Effector memory CD4-positive, alpha-beta T cell (primary cell): ENCODE data around the gene POLR1G.

Experiments
- DNase-seq, 3 donors: peaks; one replicate each; pipeline ENCODE4 v3.0.0-alpha.2; 2020
- H3K27ac ChIP-seq: 2 replicates; pipeline ENCODE4 v1.7.0; 2013; ENCODE audit warnings: mild to moderate bottlenecking, low read length, moderate library complexity; ENCODE audit not compliant: insufficient read depth, poor library complexity, severe bottlenecking
- H3K27me3 ChIP-seq: replicated peaks from 2 replicates; pipeline ENCODE4 v1.7.0; 2013; ENCODE audit warnings: mild to moderate bottlenecking, low read length; ENCODE audit not compliant: insufficient read depth, control insufficient read depth, poor library complexity, severe bottlenecking
- H3K36me3 ChIP-seq: 2 replicates; pipeline ENCODE4 v1.7.0; 2013; ENCODE audit warnings: mild to moderate bottlenecking, low read length, moderate library complexity; ENCODE audit not compliant: control insufficient read depth, insufficient read depth
- H3K4me1 ChIP-seq: 2 replicates; pipeline ENCODE4 v1.7.0; 2013; ENCODE audit warnings: low read length, mild to moderate bottlenecking; ENCODE audit not compliant: control insufficient read depth, insufficient read depth, poor library complexity, severe bottlenecking
- H3K4me3 ChIP-seq: 2 replicates; pipeline ENCODE4 v1.7.0; 2013; ENCODE audit warnings: low read length, low read depth, mild to moderate bottlenecking; ENCODE audit not compliant: insufficient read depth, poor library complexity, severe bottlenecking
- H3K9me3 ChIP-seq: 2 replicates; pipeline ENCODE4 v1.7.0; 2013; ENCODE audit warnings: mild to moderate bottlenecking, low read length, moderate library complexity; ENCODE audit not compliant: control insufficient read depth
- total RNA-seq, 3 donors: gene quantifications; one replicate each; lab custom pipeline; 2026; lab: John Stamatoyannopoulos, UW

Gene POLR1G
- 1.4 to 6.1 (median 2.3) reads per million in 3 donors for total RNA-seq

GRCh38 chr19:45406226-45407090 lies at the start of gene POLR1G:
POLR1G (plus strand) TSS chr19:45406644; CDS start chr19:45406697, 53 bp downstream.
- Histone ChIP-seq H3K27me3 (peaks cover 14% of the 10 kb centered on the region), H3K36me3 (no peaks in the 10 kb centered on the region), H3K9me3 (no peaks in the 10 kb centered on the region), H3K27ac (peak within 1 kb of the TSS; percentile 73), H3K4me1 (peaks cover 32% of the 10 kb centered on the region), H3K4me3 (peak within 1 kb of the TSS; percentile 80)
- DNase-seq, result peak; percentile 46 to 65 (median 57)

- no peak overlapping the region for H3K4me3 ChIP-seq
- H3K9me3 ChIP-seq, result no peaks in the 10 kb centered on the region
- H3K27me3 ChIP-seq, result no peaks in the 10 kb centered on the region
- H3K27ac ChIP-seq, result no peak overlapping the region
- peaks cover 12% of the 10 kb centered on the region for H3K36me3 ChIP-seq
- no peak for DNase-seq
- H3K4me1 ChIP-seq, result no peaks in the 10 kb centered on the region
Observed at GRCh38 chr19:45356760-45357444, 49.5 kb upstream of the POLR1G start.

GRCh38 chr19:45357445-45357783 lies 49.0 kb upstream of the POLR1G start:
- Histone ChIP-seq H3K4me3 (no peak overlapping the region), H3K27me3 (no peaks in the 10 kb centered on the region), H3K4me1 (no peaks in the 10 kb centered on the region), H3K36me3 (peaks cover 8% of the 10 kb centered on the region), H3K27ac (no peak overlapping the region), H3K9me3 (no peaks in the 10 kb centered on the region)
- DNase-seq, result no peak

GRCh38 chr19:45358213-45358792 lies 48.1 kb upstream of the POLR1G start:
- no peak for DNase-seq
- Histone ChIP-seq H3K27me3 (no peaks in the 10 kb centered on the region), H3K4me1 (no peaks in the 10 kb centered on the region), H3K9me3 (no peaks in the 10 kb centered on the region), H3K27ac (no peak overlapping the region), H3K36me3 (peaks cover 8% of the 10 kb centered on the region), H3K4me3 (no peak overlapping the region)

- Histone ChIP-seq H3K4me3 (no peak overlapping the region), H3K9me3 (no peaks in the 10 kb centered on the region), H3K27me3 (no peaks in the 10 kb centered on the region), H3K4me1 (no peaks in the 10 kb centered on the region), H3K27ac (no peak overlapping the region), H3K36me3 (peaks cover 11% of the 10 kb centered on the region)
- no peak for DNase-seq
Observed at GRCh38 chr19:45361608-45362007, 44.8 kb upstream of the POLR1G start.

GRCh38 chr19:45362291-45362690 lies 44.2 kb upstream of the POLR1G start:
- Histone ChIP-seq H3K27me3 (no peaks in the 10 kb centered on the region), H3K4me3 (no peak overlapping the region), H3K36me3 (peaks cover 11% of the 10 kb centered on the region), H3K9me3 (no peaks in the 10 kb centered on the region), H3K4me1 (no peaks in the 10 kb centered on the region), H3K27ac (no peak overlapping the region)
- no peak for DNase-seq

GRCh38 chr19:45363861-45364459 lies 42.5 kb upstream of the POLR1G start:
- Histone ChIP-seq H3K9me3 (no peaks in the 10 kb centered on the region), H3K27me3 (no peaks in the 10 kb centered on the region), H3K27ac (no peak overlapping the region), H3K36me3 (peaks cover 8% of the 10 kb centered on the region), H3K4me1 (no peaks in the 10 kb centered on the region), H3K4me3 (no peak overlapping the region)
- DNase-seq, result no peak

GRCh38 chr19:45364696-45365095 lies 41.7 kb upstream of the POLR1G start:
- DNase-seq, result no peak
- no peaks in the 10 kb centered on the region for H3K27me3 ChIP-seq
- H3K4me3 ChIP-seq, result no peak overlapping the region
- peaks cover under 1% of the 10 kb centered on the region for H3K4me1 ChIP-seq
- H3K9me3 ChIP-seq, result no peaks in the 10 kb centered on the region
- H3K27ac ChIP-seq, result no peak overlapping the region
- H3K36me3 ChIP-seq, result peaks cover 7% of the 10 kb centered on the region

- peaks cover 5% of the 10 kb centered on the region for H3K4me1 ChIP-seq
- H3K27me3 ChIP-seq, result no peaks in the 10 kb centered on the region
- H3K36me3 ChIP-seq, result peaks cover 3% of the 10 kb centered on the region
- no peaks in the 10 kb centered on the region for H3K9me3 ChIP-seq
- H3K4me3 ChIP-seq, result no peak overlapping the region
- DNase-seq, result no peak
- no peak overlapping the region for H3K27ac ChIP-seq
Observed at GRCh38 chr19:45368127-45368526, 38.3 kb upstream of the POLR1G start.
